ENCODE measurements around the gene SLX4.

GRCh38 chr16:3582276-3583165 is 28.9 kb downstream of the SLX4 start:
- no peak for TF ChIP-seq EZH2phosphoT487 (IDR thresholded peaks at IDR 0.05; ENCODE audit: insufficient read depth, low read depth)
- no peak for TF ChIP-seq EZH2 (IDR thresholded peaks at IDR 0.05; ENCODE audit: insufficient read depth, poor library complexity, severe bottlenecking)

Measured in GM23248 (cell line).